Measurements from ENCODE around the gene IQUB. TPM values are rescaled to one million over a fixed set of nuclear protein-coding genes. Genes with fewer than 3 reads are reported as not detected.

IQUB gene
- polyA plus RNA-seq, 1 donor from 2014 or later = 0.41 TPM

- TF ChIP-seq REST (IDR thresholded peaks at IDR 0.05; ENCODE audit: borderline replicate concordance) = no peak
These were observed 101.8 kb downstream of the IQUB start (continued) for GRCh38 chr7:123432601-123433000.

GRCh38 chr7:123431075-123431614, 103.2 kb downstream of the IQUB start:
- no peak overlapping the region for H2AFZ ChIP-seq (ENCODE audit: low read depth, low read length)
- H3K27ac ChIP-seq (ENCODE audit: low read length) = no peak overlapping the region
- no peak overlapping the region for H3K9ac ChIP-seq (ENCODE audit: low read length)

GRCh38 chr7:123425246-123425645, 109.1 kb downstream of the IQUB start:
- H3K36me3 ChIP-seq (ENCODE audit: insufficient read depth, low read length) = no peaks in the 10 kb centered on the region
- H3K27me3 ChIP-seq (ENCODE audit: insufficient read depth, low read depth, low read length) = no peaks in the 10 kb centered on the region
- H3K79me2 ChIP-seq (replicated peaks; ENCODE audit: insufficient read depth, low read length) = no peaks in the 10 kb centered on the region
- H3K27ac ChIP-seq (ENCODE audit: low read length) = no peak overlapping the region
- no peak overlapping the region for H3K4me3 ChIP-seq (ENCODE audit: low read length)
- H2AFZ ChIP-seq (ENCODE audit: low read depth, low read length) = no peak overlapping the region
- no peaks in the 10 kb centered on the region for H3F3A ChIP-seq (ENCODE audit: insufficient read depth, low read length, poor library complexity, severe bottlenecking)
- no peaks in the 10 kb centered on the region for H3K9me3 ChIP-seq (ENCODE audit: low read length)
- H3K9me2 ChIP-seq (ENCODE audit: insufficient read depth, low read length) = no peaks in the 10 kb centered on the region
- no peak overlapping the region for H3K4me2 ChIP-seq (ENCODE audit: low read length)
- H3K9ac ChIP-seq (ENCODE audit: low read length) = no peak overlapping the region
- TF ChIP-seq TAF1 (IDR thresholded peaks at IDR 0.05; ENCODE audit: low read depth) = no peak
- TF ChIP-seq REST (IDR thresholded peaks at IDR 0.05; ENCODE audit: borderline replicate concordance) = no peak
- TF ChIP-seq MXI1 (conservative IDR thresholded peaks at IDR 0.05; ENCODE audit: poor library complexity, severe bottlenecking) = no peak
- no peak for TF ChIP-seq EZH2 (IDR thresholded peaks at IDR 0.05; ENCODE audit: borderline replicate concordance, insufficient read depth, low read length, poor library complexity, severe bottlenecking)
- no peak for TF ChIP-seq EP300 (conservative IDR thresholded peaks at IDR 0.05; ENCODE audit: poor library complexity, severe bottlenecking)
- no peak for TF ChIP-seq CTCF (IDR thresholded peaks at IDR 0.05; ENCODE audit: poor library complexity, severe bottlenecking)
- TF ChIP-seq RAD21 (conservative IDR thresholded peaks at IDR 0.05) = no peak
- TF ChIP-seq SMC3 (conservative IDR thresholded peaks at IDR 0.05; ENCODE audit: poor library complexity) = no peak
- TF ChIP-seq POLR2AphosphoS5 (IDR thresholded peaks at IDR 0.05) = no peak
- no peaks in the 10 kb centered on the region for H4K20me1 ChIP-seq (ENCODE audit: insufficient read depth)

More at GRCh38 chr7:123431075-123431614, 103.2 kb downstream of the IQUB start:
- H3K4me2 ChIP-seq (ENCODE audit: low read length) = no peak overlapping the region
- H4K20me1 ChIP-seq (ENCODE audit: insufficient read depth) = no peaks in the 10 kb centered on the region
- no peaks in the 10 kb centered on the region for H3K36me3 ChIP-seq (ENCODE audit: insufficient read depth, low read length)
- TF ChIP-seq RAD21 (conservative IDR thresholded peaks at IDR 0.05) (no peak), TAF1 (IDR thresholded peaks at IDR 0.05; ENCODE audit: low read depth) (no peak), MXI1 (conservative IDR thresholded peaks at IDR 0.05; ENCODE audit: poor library complexity, severe bottlenecking) (no peak), SMC3 (conservative IDR thresholded peaks at IDR 0.05; ENCODE audit: poor library complexity) (no peak), CTCF (IDR thresholded peaks at IDR 0.05; ENCODE audit: poor library complexity, severe bottlenecking) (no peak), EP300 (conservative IDR thresholded peaks at IDR 0.05; ENCODE audit: poor library complexity, severe bottlenecking) (no peak)
- H3K9me3 ChIP-seq (ENCODE audit: low read length) = no peaks in the 10 kb centered on the region
- no peak overlapping the region for H3K4me3 ChIP-seq (ENCODE audit: low read length)
- no peaks in the 10 kb centered on the region for H3K9me2 ChIP-seq (ENCODE audit: insufficient read depth, low read length)
- no peaks in the 10 kb centered on the region for H3K27me3 ChIP-seq (ENCODE audit: insufficient read depth, low read depth, low read length)
- no peaks in the 10 kb centered on the region for H3F3A ChIP-seq (ENCODE audit: insufficient read depth, low read length, poor library complexity, severe bottlenecking)
- H3K79me2 ChIP-seq (replicated peaks; ENCODE audit: insufficient read depth, low read length) = no peaks in the 10 kb centered on the region
